CD4-positive, alpha-beta T cell treated with Interferon alpha-2 for 1 hour (primary cell): Measurements from ENCODE around the gene MVD.
"Not testable (repeated sequence)": the region's sequence is repeated elsewhere in the genome, so short reads cannot be mapped to it uniquely, and the experiment has no call there.

ENCODE experiments used
- DNase-seq, 2 donors: peaks; one replicate each; pipeline ENCODE4 v3.0.0-alpha.2; 2020 to 2022

The MVD gene

GRCh38 chr16:88622866-88623265, 40.0 kb downstream of the MVD start:
- DNase-seq, result no peak

GRCh38 chr16:88622125-88622524, 40.8 kb downstream of the MVD start:
- DNase-seq, result no peak

GRCh38 chr16:88619859-88620815, 42.8 kb downstream of the MVD start:
- peak; percentile 73 to 84 for DNase-seq

- DNase-seq, result no peak
Measured at GRCh38 chr16:88618956-88619667, 43.8 kb downstream of the MVD start.

- no peak for DNase-seq
Measured at GRCh38 chr16:88618182-88618955, 44.5 kb downstream of the MVD start.

GRCh38 chr16:88617268-88618031, 45.4 kb downstream of the MVD start:
- no peak for DNase-seq

- DNase-seq, result no peak
Measured at GRCh38 chr16:88616736-88617135, 46.2 kb downstream of the MVD start.

GRCh38 chr16:88616320-88616719, 46.6 kb downstream of the MVD start:
- no peak for DNase-seq

GRCh38 chr16:88614818-88615580, 47.9 kb downstream of the MVD start:
- no peak for DNase-seq

GRCh38 chr16:88613911-88614817, 48.7 kb downstream of the MVD start:
- no peak for DNase-seq

- no peak for DNase-seq
Measured at GRCh38 chr16:88613293-88613692, 49.6 kb downstream of the MVD start.

- DNase-seq, result no peak
Measured at GRCh38 chr16:88610909-88611812, 51.7 kb downstream of the MVD start.

- DNase-seq, result no peak
Measured at GRCh38 chr16:88610080-88610479, 52.8 kb downstream of the MVD start.

- not testable (repeated sequence) for DNase-seq
Measured at GRCh38 chr16:88609426-88609825, 53.5 kb downstream of the MVD start.

GRCh38 chr16:88608076-88608475, 54.8 kb downstream of the MVD start:
- DNase-seq, result no peak

- DNase-seq, result no peak
Measured at GRCh38 chr16:88606148-88606757, 56.6 kb downstream of the MVD start.

- DNase-seq, result no peak
Measured at GRCh38 chr16:88605186-88606147, 57.4 kb downstream of the MVD start.

GRCh38 chr16:88602091-88602490, 60.8 kb downstream of the MVD start:
- no peak for DNase-seq
